Caco-2 (cell line): ENCODE measurements around the gene TRIM2. TPM values are rescaled to one million over a fixed set of nuclear protein-coding genes. Genes with fewer than 3 reads are reported as not detected.

Source experiments
- BruUV-seq: library from RNA; stranded (reverse); fragments of 400-500 nt; replicated peaks from 2 replicates; lab custom pipeline; 2021; lab: Mats Ljungman, UMichigan
- CTCF ChIA-PET: fragments of 300-600 bp; sonication (Branson Sonifier 250); formaldehyde crosslinking; loops from one replicate; lab custom pipeline; 2022; ENCODE audit warnings: antibody characterized with exemption; lab: Charles Lee
- POLR2A ChIA-PET: fragments of 300-600 bp; sonication (Branson Sonifier 250); formaldehyde crosslinking; loops from one replicate; lab custom pipeline; 2022; ENCODE audit warnings: antibody characterized with exemption; lab: Charles Lee
- DNase-seq, 2 experiments: peaks; one replicate each; pipeline versions ENCODE4 v3.0.0 to v3.0.0-alpha.2; 2020 to 2022
- H3K27me3 ChIP-seq: replicated peaks from 2 replicates; pipeline ENCODE4 v1.6.0; 2011; ENCODE audit warnings: low read length; ENCODE audit not compliant: control insufficient read depth, insufficient read depth
- H3K36me3 ChIP-seq: 2 replicates; pipeline ENCODE4 v1.5.1; 2011; ENCODE audit warnings: low read length; ENCODE audit not compliant: control insufficient read depth, insufficient read depth
- H3K4me1 ChIP-seq: fragments of 250-450 bp; sonication (Bioruptor Pico); 2 replicates; pipeline ENCODE4 v1.5.1; 2020; ENCODE audit warnings: mild to moderate bottlenecking
- H3K4me3 ChIP-seq: 2 replicates; pipeline ENCODE4 v1.5.1; 2011; ENCODE audit warnings: low read depth, mild to moderate bottlenecking, control low read depth, low read length
- H3K9me3 ChIP-seq: fragments of 250-450 bp; sonication (Bioruptor Pico); 2 replicates; pipeline ENCODE4 v1.5.1; 2020; ENCODE audit warnings: mild to moderate bottlenecking, moderate library complexity
- H3K27ac Mint-ChIP-seq: one replicate; pipeline ENCODE4 v1.8.0; 2022; ENCODE audit warnings: mixed read lengths; ENCODE audit not compliant: unreplicated experiment
- H3K27me3 Mint-ChIP-seq: one replicate; pipeline ENCODE4 v1.8.0; 2022; ENCODE audit warnings: mixed read lengths; ENCODE audit not compliant: insufficient read depth, unreplicated experiment
- H3K36me3 Mint-ChIP-seq: one replicate; pipeline ENCODE4 v1.8.0; 2022; ENCODE audit warnings: mild to moderate bottlenecking, mixed read lengths; ENCODE audit not compliant: insufficient read depth, unreplicated experiment
- H3K4me1 Mint-ChIP-seq: one replicate; pipeline ENCODE4 v1.8.0; 2022; ENCODE audit warnings: low read depth, mixed read lengths; ENCODE audit not compliant: unreplicated experiment
- H3K4me3 Mint-ChIP-seq: one replicate; pipeline ENCODE4 v1.8.0; 2022; ENCODE audit warnings: mild to moderate bottlenecking, moderate library complexity, mixed read lengths; ENCODE audit not compliant: unreplicated experiment
- H3K9me3 Mint-ChIP-seq: one replicate; pipeline ENCODE4 v1.8.0; 2022; ENCODE audit warnings: mixed read lengths; ENCODE audit not compliant: unreplicated experiment
- CTCF ChIP-seq, 2 experiments: fragments of 200-600 bp in 1 of 2; IDR thresholded peaks; 1 replicate in 1 of 2; 2 replicates in 1 of 2; pipeline versions ENCODE4 v1.5.1 to v1.8.0; 2011 to 2022; ENCODE audit warnings: antibody characterized with exemption in 1 of 2, control low read depth in 1 of 2, inconsistent platforms in 1 of 2, low read depth in 1 of 2, low read length in 1 of 2, mild to moderate bottlenecking in 1 of 2, moderate library complexity in 1 of 2; ENCODE audit not compliant: insufficient read depth in 1 of 2, severe bottlenecking in 1 of 2, unreplicated experiment in 1 of 2
- intact Hi-C: fragments of 100-400 bp; cut with micrococcal nuclease; formaldehyde crosslinking; loops from one replicate; pipeline ENCODE4 v1.10.0; 2022; ENCODE audit not compliant: unreplicated experiment
- total RNA-seq: library from RNA; stranded (reverse); gene quantifications from 2 replicates; pipeline ENCODE4 v1.2.3, GENCODE V29; 2022

TRIM2 gene
- total RNA-seq, 1 experiment from 2014 or later: 62.3 TPM

DNA sequence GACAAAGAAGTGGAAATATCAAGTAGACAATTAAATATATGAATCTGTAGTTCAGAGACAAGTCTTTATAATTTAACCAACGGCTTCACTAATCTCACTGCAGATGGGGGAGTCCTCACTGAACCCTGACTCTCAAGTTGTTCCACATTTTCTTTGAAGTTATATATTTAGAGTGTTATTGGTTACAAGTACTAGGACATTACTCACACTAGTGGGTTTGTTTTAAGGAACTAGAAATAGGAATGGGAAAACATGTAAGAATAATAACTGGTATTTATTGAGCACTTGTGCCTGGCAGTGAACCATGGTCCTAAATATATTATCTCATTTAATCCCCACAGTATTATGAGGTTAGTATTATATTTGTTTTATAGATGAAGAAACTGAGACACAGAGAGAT is 162.2 kb downstream of the TRIM2 start:
- H3K9me3 ChIP-seq: no peaks in the 10 kb centered on the region
- no peaks in the 10 kb centered on the region for H3K27me3 Mint-ChIP-seq
- ChIA-PET CTCF (no interaction called here), POLR2A (no interaction called here)
- TF ChIP-seq CTCF (IDR thresholded peaks at IDR 0.05; ENCODE audit: insufficient read depth in 1 of 2, low read depth in 1 of 2, low read length in 1 of 2, severe bottlenecking in 1 of 2, unreplicated experiment in 1 of 2): no peak
- H3K4me1 ChIP-seq: no peaks in the 10 kb centered on the region
- H3K36me3 ChIP-seq: no peaks in the 10 kb centered on the region
- H3K27me3 ChIP-seq: no peaks in the 10 kb centered on the region
- peaks cover 1% of the 10 kb centered on the region for H3K4me1 Mint-ChIP-seq
- H3K4me3 Mint-ChIP-seq: no peak overlapping the region
- intact Hi-C loops: no loop called here
- no peak overlapping the region for H3K4me3 ChIP-seq
- DNase-seq: no peak
- no peak overlapping the region for H3K27ac Mint-ChIP-seq
- no peaks in the 10 kb centered on the region for H3K9me3 Mint-ChIP-seq
- BruUV-seq: no TSS peak
- H3K36me3 Mint-ChIP-seq: peaks cover 33% of the 10 kb centered on the region

- Histone ChIP-seq H3K4me1 (no peaks in the 10 kb centered on the region), H3K4me3 (no peak overlapping the region), H3K27me3 (no peaks in the 10 kb centered on the region), H3K9me3 (no peaks in the 10 kb centered on the region), H3K36me3 (no peaks in the 10 kb centered on the region)
- H3K27me3 Mint-ChIP-seq: no peaks in the 10 kb centered on the region
- intact Hi-C loops: no loop called here
- peaks cover 1% of the 10 kb centered on the region for H3K9me3 Mint-ChIP-seq
- CTCF ChIA-PET: no interaction called here
- no TSS peak for BruUV-seq
- no peak for TF ChIP-seq CTCF (IDR thresholded peaks at IDR 0.05; ENCODE audit: insufficient read depth in 1 of 2, low read depth in 1 of 2, low read length in 1 of 2, severe bottlenecking in 1 of 2, unreplicated experiment in 1 of 2)
- no peaks in the 10 kb centered on the region for H3K4me1 Mint-ChIP-seq
- no peak overlapping the region for H3K4me3 Mint-ChIP-seq
- POLR2A ChIA-PET: no interaction called here
- H3K36me3 Mint-ChIP-seq: peaks cover 38% of the 10 kb centered on the region
- no peak for DNase-seq
- no peak overlapping the region for H3K27ac Mint-ChIP-seq
Observed at GRCh38 chr4:153367092-153367491, 162.8 kb downstream of the TRIM2 start.

- H3K4me1 ChIP-seq: peaks cover 10% of the 10 kb centered on the region; the same call in 1 of the 2 replicates
- no peak overlapping the region for H3K4me3 ChIP-seq
- Mint-ChIP-seq H3K4me3 (no peak overlapping the region), H3K4me1 (no peaks in the 10 kb centered on the region), H3K27me3 (no peaks in the 10 kb centered on the region), H3K36me3 (peaks cover 23% of the 10 kb centered on the region), H3K9me3 (peaks cover 16% of the 10 kb centered on the region), H3K27ac (no peak overlapping the region)
- H3K27me3 ChIP-seq: no peaks in the 10 kb centered on the region
- TF ChIP-seq CTCF (IDR thresholded peaks at IDR 0.05; ENCODE audit: insufficient read depth in 1 of 2, low read depth in 1 of 2, low read length in 1 of 2, severe bottlenecking in 1 of 2, unreplicated experiment in 1 of 2): no peak
- BruUV-seq: no TSS peak
- no peak for DNase-seq
- no peaks in the 10 kb centered on the region for H3K36me3 ChIP-seq
- H3K9me3 ChIP-seq: 0 out of 2 replicates have a peak, but pooled peaks cover 2% of the 10 kb centered on the region
- ChIA-PET CTCF (no interaction called here), POLR2A (no interaction called here)
- intact Hi-C loops: no loop called here
Observed at GRCh38 chr4:153369021-153369420, 164.8 kb downstream of the TRIM2 start.
